Activated naive CD4-positive, alpha-beta T cell treated with anti-CD3 and anti-CD28 coated beads, Interleukin-2, amount 50 U/mL, for 72 hours (primary cell): Measurements from ENCODE around the gene SCN8A. TPM values are rescaled to one million over a fixed set of nuclear protein-coding genes. Genes with fewer than 3 reads are reported as not detected.

Experiments
- ATAC-seq, 2 donors: fragments of 150-1000 bp; cut with Tn5 transposase; 2 replicates each; pipeline ENCODE4 v1.10.0; 2021; ENCODE audit warnings: mild to moderate bottlenecking in 2 of 2, moderate library complexity in 2 of 2
- DNase-seq, 2 donors: peaks; one replicate each; pipeline ENCODE4 v3.0.0; 2021 to 2022; ENCODE audit warnings: low spot score in 2 of 2
- H3K27ac Mint-ChIP-seq, 2 donors: one replicate each; pipeline ENCODE4 v1.8.0; 2022; ENCODE audit warnings: mild to moderate bottlenecking in 2 of 2, mixed read lengths in 2 of 2
- H3K36me3 Mint-ChIP-seq, 2 donors: one replicate each; pipeline ENCODE4 v1.8.0; 2022; ENCODE audit warnings: mixed read lengths in 2 of 2
- H3K9me3 Mint-ChIP-seq, 2 donors: one replicate each; pipeline ENCODE4 v1.8.0; 2022; ENCODE audit warnings: mixed read lengths in 2 of 2
- total RNA-seq, 2 donors: library from RNA; stranded (reverse); gene quantifications; one replicate each; pipeline ENCODE4 v1.2.3, GENCODE V29; 2022

The SCN8A gene
- total RNA-seq, 2 donors from 2014 or later, result 0.84 to 1.5 TPM

GRCh38 chr12:51851413-51852124 lies 260.5 kb downstream of the SCN8A start:
- Mint-ChIP-seq H3K27ac (no peak overlapping the region), H3K36me3 (no peaks in the 10 kb centered on the region), H3K9me3 (no peaks in the 10 kb centered on the region)
- no peak for ATAC-seq
- no peak for DNase-seq

GRCh38 chr12:51852404-51853137 lies 261.5 kb downstream of the SCN8A start:
- Mint-ChIP-seq H3K27ac (peak overlapping the region in 1 of 2 donors; percentile 14), H3K9me3 (no peaks in the 10 kb centered on the region), H3K36me3 (no peaks in the 10 kb centered on the region)
- DNase-seq (no peak), ATAC-seq (no peak)

DNA sequence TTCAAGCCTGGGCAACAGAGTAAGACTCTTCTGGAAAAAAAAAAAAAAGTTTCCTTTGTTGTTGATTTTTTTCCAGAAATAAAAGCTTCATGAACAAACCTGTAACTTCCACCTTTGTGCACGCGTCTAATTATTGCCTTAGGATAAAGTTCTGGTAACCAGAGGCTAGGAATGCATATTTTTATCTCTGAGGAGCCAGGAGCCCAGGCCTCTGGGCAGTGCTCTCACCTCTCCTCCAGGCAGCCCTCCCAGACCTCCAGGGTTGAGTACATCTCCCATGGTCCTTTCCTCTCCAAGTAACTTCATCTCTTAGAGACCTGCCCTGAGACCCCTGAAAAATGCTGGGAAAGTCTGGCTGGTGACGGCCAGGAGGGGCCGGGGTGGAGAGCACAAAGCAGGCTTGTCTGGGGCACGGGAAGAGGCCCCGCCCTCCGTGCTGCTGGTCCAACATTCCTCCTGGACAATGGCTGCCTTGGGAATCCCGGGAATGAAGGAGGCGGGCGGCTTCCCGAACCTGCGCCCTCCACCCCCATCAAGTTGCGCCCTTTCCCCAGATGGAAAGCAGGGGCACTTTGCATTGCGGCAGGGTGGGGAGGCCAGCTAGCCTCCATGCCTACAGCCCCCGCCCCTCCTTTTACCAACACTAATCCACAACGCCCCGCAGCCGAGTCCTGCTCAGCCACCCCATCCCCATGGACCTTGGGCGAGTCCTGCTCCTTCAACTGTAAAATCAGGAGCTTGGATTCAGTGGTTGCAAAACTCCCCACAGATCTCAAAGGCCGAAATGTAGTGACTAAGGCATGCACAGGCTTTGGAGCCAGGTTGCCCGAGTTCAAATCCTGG lies 264.8 kb downstream of the SCN8A start:
- ATAC-seq (no peak), DNase-seq (no peak)
- Mint-ChIP-seq H3K36me3 (no peaks in the 10 kb centered on the region), H3K9me3 (no peaks in the 10 kb centered on the region), H3K27ac (no peak overlapping the region)

DNA sequence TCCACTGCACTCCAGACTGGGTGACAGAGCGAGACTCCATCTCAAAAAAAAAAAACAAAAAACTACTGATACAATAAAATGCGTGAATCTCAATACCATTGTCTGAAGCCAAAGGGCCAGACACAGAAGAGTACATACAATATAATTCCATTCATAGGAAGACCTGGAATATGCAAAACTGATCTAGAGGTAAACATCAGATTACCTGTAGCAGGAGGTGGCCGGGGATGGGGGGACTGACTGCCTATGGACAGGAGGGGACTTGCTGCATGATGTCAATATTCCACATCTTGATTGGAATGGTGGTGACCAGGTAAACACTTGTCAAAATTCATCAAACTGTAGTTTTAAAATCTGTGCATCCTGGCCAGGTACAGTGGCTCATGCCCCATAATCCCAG lies 270.0 kb downstream of the SCN8A start:
- no peak overlapping the region for H3K27ac Mint-ChIP-seq
- H3K36me3 Mint-ChIP-seq, result no peaks in the 10 kb centered on the region
- ATAC-seq, result no peak
- no peaks in the 10 kb centered on the region for H3K9me3 Mint-ChIP-seq
- no peak for DNase-seq

Other genes starting within 250 kb of the SCN8A start
- gene CELA1, start 244.6 kb upstream of the SCN8A start, total RNA-seq, result not detected
- 1 to 10 TPM; 2.5 to 8.8 TPM for gene GALNT6, start 199.8 kb upstream of the SCN8A start, total RNA-seq
- 10 to 100 TPM in 1 of 2 donors, 1 to 10 TPM in 1; 2.4 to 14.4 TPM for gene SLC4A8, start 166.4 kb upstream of the SCN8A start, total RNA-seq